DOHH2 (cell line): Measurements from ENCODE around the gene GRK4.

Source experiments
- EZH2phosphoT487 ChIP-seq: fragments of 200-600 bp; sonication (generic); IDR thresholded peaks from 2 replicates; pipeline ENCODE4 v1.6.1; 2017; ENCODE audit warnings: borderline replicate concordance, mild to moderate bottlenecking, antibody characterized with exemption, low read length, moderate library complexity, mixed read lengths
- TF ChIP-seq, protein P1 (sequence below): fragments of 200-600 bp; sonication (generic); IDR thresholded peaks from one replicate; pipeline ENCODE4 v1.5.1; 2014; ENCODE audit warnings: antibody characterized with exemption, mild to moderate bottlenecking, low read depth, low read length; ENCODE audit not compliant: poor library complexity, severe bottlenecking

DNA sequence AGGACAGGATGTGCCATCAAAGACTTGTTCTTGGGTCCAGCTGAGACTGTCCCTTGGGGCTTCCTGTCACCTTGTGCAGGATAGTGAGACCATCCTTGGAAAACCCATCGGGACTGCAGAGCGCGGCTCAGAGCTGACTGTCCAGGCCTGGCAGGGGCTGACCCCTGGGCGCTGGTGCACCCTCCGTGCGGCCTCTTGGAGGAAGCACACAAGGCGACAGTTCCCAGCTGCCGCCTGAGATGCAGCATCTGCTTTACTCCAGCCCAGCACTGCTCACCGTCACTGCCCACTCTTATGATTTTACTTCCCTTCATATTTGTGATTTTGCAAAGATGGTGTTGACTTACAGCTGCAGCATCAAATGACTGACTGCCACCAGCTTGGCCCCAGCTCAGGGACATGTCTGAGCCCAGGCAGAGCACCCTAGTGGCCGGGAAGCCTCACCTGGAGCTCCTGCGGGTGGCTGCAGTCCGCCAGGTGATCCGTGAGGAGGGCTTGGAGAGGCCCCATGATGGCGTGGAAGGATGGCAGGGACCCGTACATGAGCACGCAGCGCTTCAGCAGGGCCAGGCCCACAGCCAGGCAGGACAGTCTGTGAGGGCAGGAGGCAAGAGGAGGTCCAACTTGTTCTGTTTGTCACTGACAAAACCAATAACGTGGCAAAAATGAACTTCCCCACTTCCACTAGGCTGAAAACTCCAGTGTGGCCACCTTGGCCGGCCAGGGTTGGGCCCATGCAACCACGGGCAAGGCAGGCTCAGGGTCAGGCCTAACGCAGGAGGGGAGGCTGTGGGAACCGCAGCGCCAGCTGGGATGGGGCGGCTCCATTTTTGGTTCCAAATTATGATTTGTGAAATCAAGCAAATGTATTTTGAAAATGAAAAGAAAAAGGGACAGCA is 22.0 kb upstream of the GRK4 start:
- TF ChIP-seq, protein P1, sequence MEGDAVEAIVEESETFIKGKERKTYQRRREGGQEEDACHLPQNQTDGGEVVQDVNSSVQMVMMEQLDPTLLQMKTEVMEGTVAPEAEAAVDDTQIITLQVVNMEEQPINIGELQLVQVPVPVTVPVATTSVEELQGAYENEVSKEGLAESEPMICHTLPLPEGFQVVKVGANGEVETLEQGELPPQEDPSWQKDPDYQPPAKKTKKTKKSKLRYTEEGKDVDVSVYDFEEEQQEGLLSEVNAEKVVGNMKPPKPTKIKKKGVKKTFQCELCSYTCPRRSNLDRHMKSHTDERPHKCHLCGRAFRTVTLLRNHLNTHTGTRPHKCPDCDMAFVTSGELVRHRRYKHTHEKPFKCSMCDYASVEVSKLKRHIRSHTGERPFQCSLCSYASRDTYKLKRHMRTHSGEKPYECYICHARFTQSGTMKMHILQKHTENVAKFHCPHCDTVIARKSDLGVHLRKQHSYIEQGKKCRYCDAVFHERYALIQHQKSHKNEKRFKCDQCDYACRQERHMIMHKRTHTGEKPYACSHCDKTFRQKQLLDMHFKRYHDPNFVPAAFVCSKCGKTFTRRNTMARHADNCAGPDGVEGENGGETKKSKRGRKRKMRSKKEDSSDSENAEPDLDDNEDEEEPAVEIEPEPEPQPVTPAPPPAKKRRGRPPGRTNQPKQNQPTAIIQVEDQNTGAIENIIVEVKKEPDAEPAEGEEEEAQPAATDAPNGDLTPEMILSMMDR: no peak
- TF ChIP-seq EZH2phosphoT487: no peak
